HG02623 (cell line): Measurements from ENCODE around the gene PTPRM.

ENCODE experiments used
- ATAC-seq: cut with Tn5 transposase; IDR thresholded peaks from one replicate; pipeline ENCODE4 v1.9.1; 2021; ENCODE audit warnings: moderate library complexity; ENCODE audit not compliant: unreplicated experiment

PTPRM gene

DNA sequence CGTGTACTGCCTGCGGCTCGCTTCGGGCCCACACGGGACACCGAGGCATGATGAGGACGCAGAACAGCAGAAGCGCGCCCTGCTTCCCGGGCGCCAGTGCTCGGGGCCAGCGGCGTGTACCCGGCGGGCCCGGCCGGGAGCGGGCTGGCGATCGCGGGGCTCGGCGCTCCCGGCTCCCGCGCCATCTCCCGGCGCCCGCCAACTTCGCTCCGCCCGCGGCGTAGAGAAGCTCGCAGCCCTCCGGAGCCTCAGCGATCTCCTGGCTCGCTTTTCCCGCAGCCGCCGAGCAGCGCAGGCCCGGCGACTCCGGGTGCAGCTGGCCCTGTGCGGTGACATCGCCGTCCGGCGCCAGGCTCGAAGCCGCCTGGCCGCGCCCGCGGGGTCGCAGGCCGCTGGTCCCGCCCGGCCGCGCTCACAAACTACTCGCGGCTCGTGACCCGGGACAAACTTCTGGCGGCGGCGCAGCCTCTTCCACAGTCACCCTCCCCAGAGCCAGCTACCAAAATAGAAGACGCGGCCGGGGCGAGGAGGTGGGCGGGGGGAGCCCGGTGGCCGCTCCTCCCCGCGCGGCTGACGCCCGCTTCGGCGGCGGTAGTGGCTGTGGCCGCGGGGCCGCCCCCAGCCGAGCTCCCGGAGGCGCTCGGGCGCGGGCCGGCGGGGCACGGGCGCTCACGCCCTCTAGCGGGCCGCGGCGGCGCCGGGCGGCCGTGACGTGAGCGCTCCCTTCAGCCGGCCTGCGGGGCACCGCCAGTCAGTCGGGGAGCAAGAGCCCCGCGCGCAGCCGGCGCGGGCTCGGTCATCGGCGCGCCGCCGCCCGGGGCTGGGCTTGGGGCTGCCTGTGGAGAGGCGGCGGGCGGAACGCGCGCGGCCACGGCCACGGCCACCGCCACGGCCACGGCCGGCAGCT, at the start of gene PTPRM:
Gene PTPRM, plus strand, starts transcription at position 750 of the 907 bp plus-strand sequence. CDS start 503 bp downstream, outside the sequence.
- peak; percentile 83 for ATAC-seq

- no peak for ATAC-seq
These were observed 49.3 kb upstream of the PTPRM start for GRCh38 chr18:7517852-7518251.

DNA sequence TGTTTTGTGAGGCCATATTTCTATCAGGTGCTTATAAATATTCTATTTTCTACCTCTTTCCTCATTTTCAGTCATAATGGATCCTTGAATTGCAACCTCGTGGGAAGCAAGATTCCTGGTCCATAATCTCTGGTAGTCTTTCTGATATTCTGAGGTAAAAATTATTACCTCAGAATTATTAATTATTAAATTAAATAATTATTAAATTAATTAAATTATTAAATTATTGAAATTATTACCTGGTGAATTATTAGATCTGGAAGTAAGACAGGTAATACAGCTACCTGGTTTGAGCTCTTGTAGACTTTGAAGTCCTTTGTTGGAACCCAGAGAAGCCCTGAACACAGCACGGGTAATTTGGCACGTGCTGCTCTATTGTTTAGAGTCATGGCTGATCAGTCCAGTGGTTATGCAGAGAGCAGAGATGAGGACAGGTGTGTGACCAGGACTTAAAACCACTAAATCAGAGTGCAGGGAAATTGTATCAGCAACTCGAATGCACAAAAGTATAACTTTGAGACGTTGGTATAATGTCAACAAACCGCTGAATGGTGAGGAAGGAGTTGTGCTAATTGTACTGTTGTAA, 46.8 kb upstream of the PTPRM start:
- ATAC-seq, result no peak

DNA sequence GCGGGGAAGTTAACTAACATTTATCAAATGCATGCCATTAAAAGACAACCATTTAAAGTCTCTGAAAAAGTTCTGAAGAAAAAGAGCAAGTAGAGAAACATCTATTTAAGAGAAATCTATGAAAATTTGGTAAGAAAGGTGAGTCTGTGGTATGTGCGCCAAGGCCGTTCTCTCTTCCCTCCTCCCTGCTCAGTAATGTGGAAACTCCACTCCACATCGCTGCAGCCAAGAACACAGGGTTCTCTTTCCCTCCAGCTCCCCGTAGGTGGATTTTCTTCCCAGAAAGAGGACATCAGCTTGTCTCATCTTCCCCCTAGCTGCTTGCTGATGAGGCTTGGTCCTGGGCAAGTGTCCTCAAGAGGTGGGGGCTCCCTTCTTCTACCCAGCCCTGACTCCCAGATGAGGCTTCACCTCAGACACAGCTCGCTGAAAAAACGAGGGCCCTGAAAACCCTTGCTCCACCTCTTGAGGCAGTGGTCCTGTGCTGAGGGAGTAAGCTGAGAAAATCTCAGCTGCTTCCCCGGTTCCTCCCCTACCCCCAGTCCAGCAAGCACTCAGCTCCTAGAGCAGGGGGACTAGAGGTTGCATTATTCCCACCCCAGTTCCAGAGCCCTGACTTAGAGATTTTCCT, 45.8 kb upstream of the PTPRM start:
- no peak for ATAC-seq

GRCh38 chr18:7523772-7524171, 43.3 kb upstream of the PTPRM start:
- ATAC-seq, result no peak

- ATAC-seq, result no peak
These were observed 42.3 kb upstream of the PTPRM start for GRCh38 chr18:7524786-7525185.

DNA sequence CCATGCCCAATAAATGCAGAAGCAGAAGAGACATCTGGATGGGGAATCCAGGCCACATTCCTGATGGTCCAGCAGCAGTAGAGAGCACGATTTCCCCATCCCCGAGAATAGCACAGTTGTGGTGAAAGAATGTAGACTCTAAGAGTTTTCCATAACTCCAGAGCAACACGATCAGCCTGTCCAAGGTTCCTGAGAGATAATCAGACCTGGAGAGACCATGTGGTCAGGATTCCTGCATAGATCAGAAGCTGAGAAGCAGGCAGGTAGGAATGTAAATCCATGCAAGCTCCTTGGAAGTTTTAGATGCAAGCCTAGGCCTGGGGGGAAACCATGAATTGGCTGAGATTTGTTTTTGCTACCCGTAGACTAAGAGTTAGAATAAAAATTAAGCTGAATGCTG, 34.2 kb upstream of the PTPRM start:
- no peak for ATAC-seq

GRCh38 chr18:7535436-7536205, 31.5 kb upstream of the PTPRM start:
- no peak for ATAC-seq

- no peak for ATAC-seq
These were observed 30.0 kb upstream of the PTPRM start for GRCh38 chr18:7537145-7537544.

GRCh38 chr18:7541835-7542234, 25.3 kb upstream of the PTPRM start:
- ATAC-seq, result no peak

GRCh38 chr18:7544686-7545085, 22.4 kb upstream of the PTPRM start:
- ATAC-seq, result no peak

DNA sequence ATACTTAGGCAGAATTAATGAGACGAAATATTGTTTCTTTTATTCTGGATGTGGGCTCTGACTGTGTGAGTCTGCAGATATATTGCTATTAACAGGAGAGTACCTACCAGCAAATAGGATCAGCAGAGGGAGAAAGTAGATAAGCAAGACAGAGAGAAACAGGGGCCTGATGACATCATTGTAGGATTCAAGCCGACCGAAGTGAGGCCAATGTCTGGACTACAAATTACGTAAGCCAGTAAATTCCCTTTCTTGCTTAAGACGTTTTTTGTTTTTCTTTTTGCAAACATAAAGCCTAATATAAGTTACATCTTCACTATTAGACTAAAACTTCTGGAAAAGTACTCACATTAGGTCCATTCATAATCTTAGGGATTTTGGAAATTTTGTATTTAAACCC, 21.4 kb upstream of the PTPRM start:
- no peak for ATAC-seq

DNA sequence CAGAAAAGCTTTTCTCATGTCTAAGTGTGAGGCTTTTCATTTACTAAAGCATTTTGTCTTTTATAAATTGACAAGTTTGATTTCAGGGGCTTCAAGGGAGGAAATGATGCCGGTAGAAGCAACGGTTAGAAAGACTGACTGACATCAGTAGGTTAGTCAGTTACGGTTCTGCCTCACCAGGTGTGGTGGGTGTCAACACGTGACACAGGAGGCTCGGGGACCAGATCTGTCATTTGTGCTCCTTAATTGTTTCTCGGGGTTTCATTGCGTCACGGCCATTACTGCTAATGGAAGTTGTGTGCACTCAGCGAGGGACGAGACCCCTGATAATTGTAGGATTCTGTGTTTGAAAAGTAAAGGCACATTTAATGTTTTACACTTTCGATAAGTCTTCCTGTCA, 18.9 kb upstream of the PTPRM start:
- ATAC-seq, result no peak

DNA sequence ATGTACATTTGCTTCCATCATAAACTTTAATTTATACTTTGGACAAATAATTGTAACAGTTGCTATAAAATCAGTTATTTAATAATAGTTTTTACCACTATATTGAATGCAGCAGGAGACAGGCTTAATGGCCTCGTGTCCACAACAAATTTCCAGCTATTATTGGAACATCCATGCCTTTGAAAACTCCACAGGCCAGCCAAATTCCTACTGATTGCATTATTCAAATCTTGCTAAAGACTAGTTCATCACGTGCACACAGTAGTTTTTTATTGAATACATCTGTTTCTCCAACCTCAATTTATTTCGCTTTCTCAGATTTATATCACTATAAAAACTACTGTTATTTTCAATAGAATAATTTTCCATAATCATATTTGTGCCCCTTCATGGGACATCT, 18.4 kb upstream of the PTPRM start:
- ATAC-seq, result no peak

DNA sequence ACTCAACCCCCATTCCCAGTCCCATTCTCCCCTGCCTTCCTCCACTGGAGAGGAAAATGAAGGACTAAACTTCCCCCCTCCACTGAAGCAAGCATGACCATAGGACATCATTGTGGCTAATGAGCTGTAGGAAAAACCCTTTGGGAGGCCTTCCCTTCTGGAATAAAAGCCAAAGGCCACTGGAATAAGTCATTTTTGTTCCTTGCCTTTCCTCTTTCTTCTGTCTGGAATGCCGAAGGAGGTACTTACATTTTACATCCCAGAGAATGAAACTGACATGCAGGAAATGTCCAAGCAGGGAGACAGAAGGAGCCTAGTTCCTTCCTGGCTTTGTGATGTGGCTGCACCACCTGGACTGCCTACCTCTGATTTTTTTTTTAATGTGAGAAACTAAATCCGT, 9.1 kb upstream of the PTPRM start:
- no peak for ATAC-seq

DNA sequence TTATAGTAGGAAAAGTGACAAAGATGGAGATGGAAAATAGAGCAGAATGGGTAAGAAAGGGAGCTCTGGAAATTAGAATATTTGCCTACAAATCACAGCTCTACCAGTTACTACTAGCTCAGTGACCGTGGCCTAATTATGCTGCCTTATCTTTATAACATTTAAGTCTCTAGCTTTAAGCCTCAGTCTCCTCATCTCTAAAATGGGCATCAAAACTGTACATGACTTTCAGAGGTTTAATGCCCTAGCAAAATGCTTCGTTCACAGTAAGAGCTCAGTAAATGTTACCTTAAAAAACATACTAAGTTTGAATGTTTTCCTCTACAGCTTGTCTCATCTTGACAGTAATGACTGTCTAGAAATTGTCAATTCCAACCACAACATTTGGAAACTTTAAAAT, 8.3 kb upstream of the PTPRM start:
- no peak for ATAC-seq

DNA sequence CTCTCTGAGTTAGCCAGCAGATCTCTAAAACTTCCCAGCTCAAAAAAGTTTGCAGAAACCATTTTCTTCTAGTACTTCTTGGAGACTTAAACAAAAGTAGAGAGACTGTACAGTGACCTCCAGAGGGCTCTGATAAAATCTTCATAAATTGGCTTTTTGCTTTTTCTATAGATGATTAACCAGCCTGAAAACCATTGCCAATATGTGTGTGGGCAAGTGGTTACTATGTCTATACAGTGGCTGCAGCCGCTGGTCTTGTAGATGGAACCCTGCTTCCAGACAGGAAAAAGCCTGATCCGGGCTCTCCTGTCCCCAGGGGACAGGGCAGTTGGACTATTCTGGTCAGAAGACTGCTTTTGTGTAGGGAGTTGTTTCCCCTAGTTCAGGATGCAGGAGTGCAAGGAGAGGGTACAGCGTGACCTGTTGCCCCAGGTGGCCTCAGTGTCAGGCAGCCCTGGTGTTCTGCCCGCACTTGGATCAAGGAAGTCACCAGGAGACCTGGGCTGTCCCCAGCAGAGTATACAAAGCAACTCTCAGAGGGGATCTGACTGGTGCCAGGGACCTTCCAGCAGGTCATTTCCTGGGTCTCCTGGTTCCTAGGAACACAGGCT, 7.3 kb upstream of the PTPRM start:
- no peak for ATAC-seq

DNA sequence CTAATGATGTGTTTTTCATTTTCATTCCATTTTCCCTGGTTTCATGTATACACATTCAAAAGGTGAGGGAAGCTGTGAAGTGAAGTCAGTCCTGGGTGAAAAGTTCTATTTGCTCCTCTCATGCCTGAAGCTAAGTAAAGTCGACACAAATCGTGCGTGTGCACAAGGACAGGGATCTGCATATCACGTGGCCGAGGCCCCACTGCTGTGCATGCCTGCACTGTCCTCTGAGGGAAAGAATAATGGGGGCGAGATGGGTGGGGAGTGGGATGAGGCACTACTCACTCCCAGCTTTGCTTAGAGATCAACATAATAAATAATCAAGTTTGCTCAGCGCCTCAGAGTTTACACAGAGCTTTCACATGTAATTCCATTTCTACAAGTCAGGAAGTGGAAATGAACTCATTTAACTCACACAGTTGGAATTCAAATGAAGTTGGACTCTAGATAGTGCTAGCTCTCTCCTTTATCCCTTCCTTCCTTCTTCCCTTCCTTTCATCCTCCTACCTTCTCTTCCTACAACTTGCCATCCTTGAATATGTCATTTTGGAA, 5.1 kb upstream of the PTPRM start:
- no peak for ATAC-seq

DNA sequence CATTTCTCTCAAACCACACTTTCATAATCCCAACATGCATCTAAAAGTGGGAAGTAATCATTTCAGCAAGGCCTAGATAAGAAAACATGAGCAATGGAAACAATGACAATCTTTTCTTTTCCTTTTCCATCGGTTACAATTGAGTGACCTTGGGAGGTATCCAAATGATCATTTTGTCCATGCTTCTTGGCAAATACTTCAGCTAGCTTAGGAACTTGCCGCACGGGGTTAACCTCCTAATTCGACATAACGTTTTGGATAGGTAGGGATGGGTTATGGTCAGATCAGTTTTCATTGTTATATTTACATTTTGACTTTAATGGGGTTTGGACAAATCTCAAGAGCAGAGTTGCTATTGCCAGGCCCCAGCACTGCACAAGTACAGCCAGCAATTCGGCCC, 4.6 kb upstream of the PTPRM start:
- no peak for ATAC-seq

- no peak for ATAC-seq
These were observed 1.4 kb upstream of the PTPRM start for GRCh38 chr18:7565677-7566076.

DNA sequence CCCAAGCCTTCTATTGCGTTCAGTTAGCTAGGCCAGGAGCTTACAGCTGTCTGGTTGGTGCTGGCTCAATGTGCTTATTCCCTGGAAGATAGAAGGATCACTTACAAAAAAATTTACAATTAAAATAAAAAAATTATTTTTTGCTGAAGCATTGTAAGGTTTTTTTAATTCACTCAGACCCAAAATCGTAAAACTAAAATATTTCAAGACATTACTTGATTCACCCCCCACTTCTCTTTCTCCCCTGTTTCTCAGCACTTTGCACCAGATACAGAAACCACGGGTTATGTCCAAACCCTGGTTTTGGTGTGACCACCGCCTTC, 911 bp upstream of the PTPRM start:
- ATAC-seq, result no peak
